Umbilical cord (tissue), 2 donors: ENCODE measurements around the gene COQ4. TPM values are rescaled to one million over a fixed set of nuclear protein-coding genes. Genes with fewer than 3 reads are reported as not detected.

Experiments
- DNase-seq: peaks from one replicate; pipeline ENCODE4 v3.0.0-alpha.2; 2015; ENCODE audit warnings: low spot score
- total RNA-seq: library from RNA; depleted of rRNA; stranded (reverse); fragments of >200 nt; gene quantifications from one replicate; pipeline ENCODE4 v1.2.3, GENCODE V29; 2014; ENCODE audit warnings: low replicate concordance; ENCODE audit not compliant: insufficient read depth

Gene COQ4
- total RNA-seq, 1 donor from 2014 or later = 20.9 TPM

- no peak for DNase-seq
Measured at GRCh38 chr9:128372784-128373183, 50.1 kb downstream of the COQ4 start.

GRCh38 chr9:128374221-128374675, 51.6 kb downstream of the COQ4 start:
- no peak for DNase-seq

- DNase-seq = no peak
Measured at GRCh38 chr9:128375865-128376264, 53.2 kb downstream of the COQ4 start.

GRCh38 chr9:128382261-128382660, 59.6 kb downstream of the COQ4 start:
- no peak for DNase-seq

- DNase-seq = no peak
Measured at GRCh38 chr9:128383007-128383753, 60.5 kb downstream of the COQ4 start.

Other genes with a start within 250 kb of the COQ4 start
- 26.0 TPM for gene PTGES2, start 195.1 kb upstream of the COQ4 start, total RNA-seq
- gene LCN2, start 173.4 kb upstream of the COQ4 start, total RNA-seq = not detected
- gene BBLN, start 162.6 kb upstream of the COQ4 start, total RNA-seq = 16.9 TPM
- 15.6 TPM for gene CIZ1, start 131.3 kb upstream of the COQ4 start, total RNA-seq
- 36.4 TPM for gene DNM1, start 119.5 kb upstream of the COQ4 start, total RNA-seq
- 161 TPM for gene GOLGA2, start 46.8 kb upstream of the COQ4 start, total RNA-seq
- 26.7 TPM for gene SWI5, start 46.6 kb upstream of the COQ4 start, total RNA-seq
- gene TRUB2, start 392 bp upstream of the COQ4 start, total RNA-seq = 8.4 TPM
- gene SLC27A4, start 17.7 kb downstream of the COQ4 start, total RNA-seq = 8.9 TPM
- gene URM1, start 48.5 kb downstream of the COQ4 start, total RNA-seq = 29.1 TPM
- 105 TPM for gene CERCAM, start 98.0 kb downstream of the COQ4 start, total RNA-seq
- gene ODF2, start 133.2 kb downstream of the COQ4 start, total RNA-seq = 16.6 TPM
- gene GLE1, start 181.9 kb downstream of the COQ4 start, total RNA-seq = 8.7 TPM
- 263 TPM for gene SPTAN1, start 229.7 kb downstream of the COQ4 start, total RNA-seq